NCI-H128 (cell line): ENCODE results near the gene NEU1.
A peak's percentile ranks its signal among the peaks of the same experiment; 100 is the strongest.
"Not testable (repeated sequence)": the region's sequence is repeated elsewhere in the genome, so short reads cannot be mapped to it uniquely, and the experiment has no call there.

Experiments used
- DNase-seq: peaks from one replicate; lab custom pipeline; 2025; ENCODE audit not compliant: unreplicated experiment; lab: John Stamatoyannopoulos, UW

Gene NEU1

GRCh38 chr6:31847276-31847978 lies 15.2 kb downstream of the NEU1 start:
- DNase-seq: no peak

- no peak for DNase-seq
These were observed 18.1 kb downstream of the NEU1 start for GRCh38 chr6:31844507-31844906.

- no peak for DNase-seq
These were observed 20.6 kb downstream of the NEU1 start for GRCh38 chr6:31842053-31842452.

GRCh38 chr6:31839779-31840126 lies 22.9 kb downstream of the NEU1 start:
- not testable (repeated sequence) for DNase-seq

- DNase-seq: no peak
These were observed 23.7 kb downstream of the NEU1 start for GRCh38 chr6:31838968-31839367.

- DNase-seq: not testable (repeated sequence)
These were observed 24.5 kb downstream of the NEU1 start for GRCh38 chr6:31838114-31838553.

GRCh38 chr6:31837369-31838113 lies 25.1 kb downstream of the NEU1 start:
- DNase-seq: no peak

- no peak for DNase-seq
These were observed 25.9 kb downstream of the NEU1 start for GRCh38 chr6:31836474-31837368.

GRCh38 chr6:31836047-31836473 lies 26.6 kb downstream of the NEU1 start:
- DNase-seq: no peak

- DNase-seq: peak; percentile 72
These were observed 28.0 kb downstream of the NEU1 start for GRCh38 chr6:31834367-31835250.

- DNase-seq: no peak
These were observed 31.0 kb downstream of the NEU1 start for GRCh38 chr6:31831350-31832215.

- no peak for DNase-seq
These were observed 31.7 kb downstream of the NEU1 start for GRCh38 chr6:31830886-31831335.

GRCh38 chr6:31829633-31830283 lies 32.9 kb downstream of the NEU1 start:
- DNase-seq: no peak

GRCh38 chr6:31827286-31828079 lies 35.1 kb downstream of the NEU1 start, which contains the start of gene HSPA1B:
HSPA1B (plus strand) TSS chr6:31827738; CDS start chr6:31827951, 213 bp downstream.
- DNase-seq: peak; percentile 100

GRCh38 chr6:31826793-31827285 lies 35.8 kb downstream of the NEU1 start:
- DNase-seq: no peak

- no peak for DNase-seq
These were observed 37.1 kb downstream of the NEU1 start for GRCh38 chr6:31825553-31825952.

GRCh38 chr6:31823592-31824196 lies 38.9 kb downstream of the NEU1 start:
- DNase-seq: not testable (repeated sequence)
